HCT116 (cell line): ENCODE results near the gene PLA2G15. TPM values are rescaled to one million over a fixed set of nuclear protein-coding genes. Genes with fewer than 3 reads are reported as not detected.

ENCODE experiments used
- ATAC-seq: fragments of 200-7000 bp; cut with Tn5 transposase; 2 replicates; pipeline ENCODE4 v1.9.1; 2020; ENCODE audit warnings: mild to moderate bottlenecking, moderate library complexity
- BruUV-seq: library from RNA; stranded (reverse); fragments of 400-500 nt; replicated peaks from 2 replicates; lab custom pipeline; 2021; lab: Mats Ljungman, UMichigan
- CTCF ChIA-PET: fragments of 300-600 bp; sonication (Branson Sonifier 250); formaldehyde crosslinking; loops from one replicate; lab custom pipeline; 2021; ENCODE audit warnings: antibody characterized with exemption; lab: Charles Lee
- POLR2A ChIA-PET: fragments of 300-600, 350-600 bp; sonication (Branson Sonifier 250); formaldehyde crosslinking; loops from one replicate; lab custom pipeline; 2021; ENCODE audit warnings: antibody characterized with exemption; lab: Charles Lee
- RAD21 ChIA-PET, 2 experiments: fragments of 300-600 bp; sonication (Branson Sonifier 250); formaldehyde crosslinking; loops; one replicate each; lab custom pipeline; 2023; ENCODE audit warnings: low total read pairs in 2 of 2; ENCODE audit not compliant: uncharacterized antibody in 2 of 2, unreplicated experiment in 2 of 2, low non-redundant PET in 1 of 2; lab: Charles Lee
- DNase-seq: peaks from one replicate; pipeline ENCODE4 v3.0.0-alpha.2; 2010; ENCODE audit warnings: low read depth, low spot score
- H2AFZ ChIP-seq: fragments of 200-600 bp; shearing (Covaris generic), sonication (generic); 2 replicates; pipeline ENCODE4 v1.6.1; 2017; ENCODE audit warnings: low read depth, mixed run types, mixed read lengths, antibody characterized with exemption, low read length; ENCODE audit not compliant: poor library complexity, severe bottlenecking
- H3K27ac ChIP-seq: 2 replicates; pipeline ENCODE4 v1.5.1; 2012; ENCODE audit warnings: low read depth, low read length
- H3K27me3 ChIP-seq: fragments of 200-600 bp; sonication (generic); 2 replicates; pipeline ENCODE4 v1.6.1; 2016; ENCODE audit warnings: mixed run types, low read length, mixed read lengths; ENCODE audit not compliant: insufficient read depth
- H3K36me3 ChIP-seq, 2 experiments: fragments of 200-500 bp in 1 of 2; fragments of 200-600 bp in 1 of 2; sonication (Bioruptor generic) in 1 of 2; sonication (generic) in 1 of 2; 2 replicates each; pipeline versions ENCODE4 v1.5.1 to v1.6.1; 2014 to 2016; ENCODE audit warnings: low read length in 2 of 2, inconsistent platforms in 1 of 2, mixed read lengths in 1 of 2, mixed run types in 1 of 2; ENCODE audit not compliant: insufficient read depth in 2 of 2, control insufficient read depth in 1 of 2
- H3K4me1 ChIP-seq, 2 experiments: fragments of 200-600 bp in 1 of 2; sonication (generic) in 1 of 2; 2 replicates each; pipeline versions ENCODE4 v1.5.1 to v1.6.1; 2012 to 2017; ENCODE audit warnings: low read length in 2 of 2, inconsistent platforms in 1 of 2, mild to moderate bottlenecking in 1 of 2, mixed read lengths in 1 of 2, mixed run types in 1 of 2, moderate library complexity in 1 of 2; ENCODE audit not compliant: insufficient read depth in 2 of 2, control insufficient read depth in 1 of 2
- H3K4me2 ChIP-seq: fragments of 200-600 bp; sonication (generic); 2 replicates; pipeline ENCODE4 v1.6.1; 2017; ENCODE audit warnings: mixed run types, low read length, mixed read lengths
- H3K4me3 ChIP-seq, 2 experiments: fragments of 200-600 bp in 1 of 2; sonication (generic) in 1 of 2; replicated peaks in 1 of 2; 2 replicates each; pipeline ENCODE4 v1.5.1; 2011 to 2016; ENCODE audit warnings: low read length in 2 of 2, control low read depth in 1 of 2, low read depth in 1 of 2, mild to moderate bottlenecking in 1 of 2, mixed read lengths in 1 of 2, mixed run types in 1 of 2
- H3K79me2 ChIP-seq: fragments of 200-600 bp; sonication (generic); 2 replicates; pipeline ENCODE4 v1.6.1; 2017; ENCODE audit warnings: mild to moderate bottlenecking, mixed run types, low read length, moderate library complexity, mixed read lengths; ENCODE audit not compliant: insufficient read depth
- H3K9ac ChIP-seq: fragments of 200-600 bp; sonication (generic); 2 replicates; pipeline ENCODE4 v1.6.1; 2016; ENCODE audit warnings: low read length, mixed read lengths
- H3K9me2 ChIP-seq: fragments of 200-600 bp; sonication (generic), shearing (Covaris generic); 2 replicates; pipeline ENCODE4 v1.6.1; 2017; ENCODE audit warnings: mixed run types, mild to moderate bottlenecking, moderate library complexity; ENCODE audit not compliant: insufficient read depth
- H3K9me3 ChIP-seq, 2 experiments: fragments of 200-500 bp in 1 of 2; fragments of 200-600 bp in 1 of 2; sonication (Bioruptor generic) in 1 of 2; sonication (generic) in 1 of 2; 2 replicates each; pipeline ENCODE4 v1.6.1; 2014 to 2017; ENCODE audit warnings: low read length in 2 of 2, mixed read lengths in 2 of 2, inconsistent platforms in 1 of 2, low read depth in 1 of 2, mild to moderate bottlenecking in 1 of 2, mixed run types in 1 of 2, moderate library complexity in 1 of 2; ENCODE audit not compliant: control insufficient read depth in 1 of 2, insufficient read depth in 1 of 2
- H4K20me1 ChIP-seq: fragments of 200-600 bp; sonication (generic), shearing (Covaris generic); 2 replicates; pipeline ENCODE4 v1.6.1; 2017; ENCODE audit warnings: mixed run types, mild to moderate bottlenecking, moderate library complexity; ENCODE audit not compliant: insufficient read depth
- ATF3 ChIP-seq: IDR thresholded peaks from 2 replicates; pipeline ENCODE4 v1.6.1; 2012
- CBX3 ChIP-seq: IDR thresholded peaks from 2 replicates; pipeline ENCODE4 v1.6.1; 2012; ENCODE audit warnings: low read depth
- CEBPB ChIP-seq: IDR thresholded peaks from 2 replicates; pipeline ENCODE4 v1.6.1; 2012; ENCODE audit warnings: low read depth
- EGR1 ChIP-seq: IDR thresholded peaks from 2 replicates; pipeline ENCODE4 v1.6.1; 2012; ENCODE audit warnings: low read depth
- EZH2 ChIP-seq: fragments of 200-600 bp; sonication (generic); IDR thresholded peaks from 2 replicates; pipeline ENCODE4 v1.6.1; 2017; ENCODE audit warnings: antibody characterized with exemption, mixed run types
- EZH2phosphoT487 ChIP-seq: fragments of 200-600 bp; IDR thresholded peaks from 2 replicates; pipeline ENCODE4 v1.6.1; 2018; ENCODE audit warnings: antibody characterized with exemption, borderline replicate concordance
- FOSL1 ChIP-seq: IDR thresholded peaks from 2 replicates; pipeline ENCODE4 v1.6.1; 2012; ENCODE audit warnings: low read depth
- JUND ChIP-seq: IDR thresholded peaks from 2 replicates; pipeline ENCODE4 v1.6.1; 2012
- MAX ChIP-seq: IDR thresholded peaks from 2 replicates; pipeline ENCODE4 v1.6.1; 2012
- POLR2A ChIP-seq: IDR thresholded peaks from 2 replicates; pipeline ENCODE4 v1.7.0; 2011; ENCODE audit warnings: borderline replicate concordance; ENCODE audit not compliant: insufficient read depth, insufficient read length; ENCODE audit errors: extremely low read depth
- POLR2AphosphoS5 ChIP-seq: IDR thresholded peaks from 2 replicates; pipeline ENCODE4 v1.6.1; 2011; ENCODE audit warnings: mild to moderate bottlenecking, low read depth, low read length, moderate library complexity
- RAD21 ChIP-seq: IDR thresholded peaks from 2 replicates; pipeline ENCODE4 v1.6.1; 2012; ENCODE audit warnings: low read depth, mild to moderate bottlenecking
- SP1 ChIP-seq: IDR thresholded peaks from 2 replicates; pipeline ENCODE4 v1.6.1; 2012; ENCODE audit warnings: low read depth
- SRF ChIP-seq: IDR thresholded peaks from 2 replicates; pipeline ENCODE4 v1.6.1; 2012; ENCODE audit warnings: low read depth
- TCF7L2 ChIP-seq: IDR thresholded peaks from 2 replicates; pipeline ENCODE4 v1.7.0; 2011; ENCODE audit warnings: borderline replicate concordance, inconsistent platforms; ENCODE audit not compliant: insufficient read depth, insufficient read length; ENCODE audit errors: extremely low read depth
- YY1 ChIP-seq: IDR thresholded peaks from 2 replicates; pipeline ENCODE4 v1.6.1; 2011; ENCODE audit warnings: low read length, low read depth, moderate library complexity, mild to moderate bottlenecking; ENCODE audit not compliant: insufficient replicate concordance; ENCODE audit errors: extremely low read depth
- ZFX ChIP-seq: fragments of 450-650 bp; IDR thresholded peaks from 2 replicates; pipeline ENCODE4 v1.6.1; 2017
- ZNF274 ChIP-seq: fragments of 200-500 bp; sonication (Bioruptor generic); IDR thresholded peaks from 2 replicates; pipeline ENCODE4 v1.6.1; 2014; ENCODE audit warnings: mild to moderate bottlenecking, low read depth, low read length, inconsistent platforms
- intact Hi-C: fragments of 100-400 bp; cut with micrococcal nuclease; formaldehyde crosslinking; loops from 2 replicates; pipeline ENCODE4 v1.10.0; 2022
- total RNA-seq: library from RNA; stranded (reverse); gene quantifications from one replicate; pipeline ENCODE4 v1.2.1, GENCODE V29; 2021; ENCODE audit not compliant: unreplicated experiment
- TF ChIP-seq, protein P1 (sequence below): IDR thresholded peaks from 2 replicates; pipeline ENCODE4 v1.6.1; 2012; ENCODE audit warnings: low read depth

PLA2G15 gene
- total RNA-seq, 1 experiment from 2014 or later: 7.5 TPM

DNA sequence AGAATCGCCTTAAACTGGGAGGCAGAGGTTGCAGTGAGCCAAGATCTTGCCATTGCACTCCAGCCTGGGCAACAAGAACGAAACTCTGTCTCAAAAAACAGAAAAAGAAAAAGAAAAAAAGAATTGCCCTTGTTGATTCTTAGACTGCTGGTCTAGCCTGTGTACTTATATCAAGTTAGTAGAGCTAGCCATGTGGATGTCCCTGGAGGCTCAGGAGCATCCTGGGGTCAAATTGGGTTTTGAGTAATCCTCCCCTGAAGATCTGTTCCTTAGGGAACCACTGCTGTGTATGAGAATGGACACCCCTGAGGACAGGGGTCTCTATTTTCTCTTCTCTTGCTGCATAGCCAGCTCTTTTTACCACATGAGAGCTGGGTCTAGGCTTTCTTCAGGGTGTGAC, 44.0 kb downstream of the PLA2G15 start:
- Histone ChIP-seq H3K9me3 (no peaks in the 10 kb centered on the region), H3K9me2 (no peaks in the 10 kb centered on the region), H3K9ac (no peak overlapping the region), H3K27me3 (no peaks in the 10 kb centered on the region), H3K36me3 (peaks cover 2 to 40% of the 10 kb centered on the region in 2 experiments; a peak in 2 of 4 replicates), H3K4me3 (no peak overlapping the region), H3K79me2 (peaks cover 42% of the 10 kb centered on the region), H4K20me1 (no peaks in the 10 kb centered on the region), H2AFZ (no peak overlapping the region), H3K4me2 (no peak overlapping the region), H3K4me1 (peaks cover 0 to 7% of the 10 kb centered on the region in 2 experiments; a peak in 1 of 4 replicates), H3K27ac (no peak overlapping the region)
- no peak for DNase-seq
- TF ChIP-seq, protein P1, sequence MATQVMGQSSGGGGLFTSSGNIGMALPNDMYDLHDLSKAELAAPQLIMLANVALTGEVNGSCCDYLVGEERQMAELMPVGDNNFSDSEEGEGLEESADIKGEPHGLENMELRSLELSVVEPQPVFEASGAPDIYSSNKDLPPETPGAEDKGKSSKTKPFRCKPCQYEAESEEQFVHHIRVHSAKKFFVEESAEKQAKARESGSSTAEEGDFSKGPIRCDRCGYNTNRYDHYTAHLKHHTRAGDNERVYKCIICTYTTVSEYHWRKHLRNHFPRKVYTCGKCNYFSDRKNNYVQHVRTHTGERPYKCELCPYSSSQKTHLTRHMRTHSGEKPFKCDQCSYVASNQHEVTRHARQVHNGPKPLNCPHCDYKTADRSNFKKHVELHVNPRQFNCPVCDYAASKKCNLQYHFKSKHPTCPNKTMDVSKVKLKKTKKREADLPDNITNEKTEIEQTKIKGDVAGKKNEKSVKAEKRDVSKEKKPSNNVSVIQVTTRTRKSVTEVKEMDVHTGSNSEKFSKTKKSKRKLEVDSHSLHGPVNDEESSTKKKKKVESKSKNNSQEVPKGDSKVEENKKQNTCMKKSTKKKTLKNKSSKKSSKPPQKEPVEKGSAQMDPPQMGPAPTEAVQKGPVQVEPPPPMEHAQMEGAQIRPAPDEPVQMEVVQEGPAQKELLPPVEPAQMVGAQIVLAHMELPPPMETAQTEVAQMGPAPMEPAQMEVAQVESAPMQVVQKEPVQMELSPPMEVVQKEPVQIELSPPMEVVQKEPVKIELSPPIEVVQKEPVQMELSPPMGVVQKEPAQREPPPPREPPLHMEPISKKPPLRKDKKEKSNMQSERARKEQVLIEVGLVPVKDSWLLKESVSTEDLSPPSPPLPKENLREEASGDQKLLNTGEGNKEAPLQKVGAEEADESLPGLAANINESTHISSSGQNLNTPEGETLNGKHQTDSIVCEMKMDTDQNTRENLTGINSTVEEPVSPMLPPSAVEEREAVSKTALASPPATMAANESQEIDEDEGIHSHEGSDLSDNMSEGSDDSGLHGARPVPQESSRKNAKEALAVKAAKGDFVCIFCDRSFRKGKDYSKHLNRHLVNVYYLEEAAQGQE: no peak
- TF ChIP-seq RAD21 (no peak), SRF (no peak), CBX3 (no peak), ATF3 (no peak), POLR2A (no peak), EZH2 (no peak), EZH2phosphoT487 (no peak), TCF7L2 (no peak), EGR1 (no peak), FOSL1 (no peak), CEBPB (no peak), YY1 (no peak), POLR2AphosphoS5 (no peak), SP1 (no peak), ZFX (no peak), ZNF274 (no peak), JUND (no peak), MAX (no peak)
- ChIA-PET POLR2A (no interaction called here), RAD21 (no interaction called here), CTCF (interaction anchor here (0.7 to 2.2 kb wide), 2 partner anchors 25 to 196 kb away, joined by 3 to 6 read pairs; partner anchors contain the start of gene SLC7A6)
- BruUV-seq: no TSS peak
- no peak for ATAC-seq
- intact Hi-C loops: no loop called here
